PC-9 (cell line): Measurements from ENCODE around the gene OR2L3. TPM values are rescaled to one million over a fixed set of nuclear protein-coding genes. Genes with fewer than 3 reads are reported as not detected.

Experiments used
- BruUV-seq: library from RNA; stranded (reverse); fragments of 400-500 nt; replicated peaks from 2 replicates; lab custom pipeline; 2021; lab: Mats Ljungman, UMichigan
- CTCF ChIA-PET: fragments of 300-600 bp; sonication (Branson Sonifier 250); formaldehyde crosslinking; loops from one replicate; lab custom pipeline; 2022; ENCODE audit warnings: antibody characterized with exemption; lab: Charles Lee
- POLR2A ChIA-PET: fragments of 300-600 bp; sonication (Branson Sonifier 250); formaldehyde crosslinking; loops from one replicate; lab custom pipeline; 2022; ENCODE audit warnings: antibody characterized with exemption; ENCODE audit not compliant: unreplicated experiment; lab: Charles Lee
- DNase-seq, 2 experiments: peaks; one replicate each; pipeline versions ENCODE4 v3.0.0 to v3.0.0-alpha.2; 2015 to 2022; ENCODE audit warnings: mixed read lengths in 1 of 2
- H2AFZ ChIP-seq: fragments of 200-600 bp; sonication (generic); 2 replicates; pipeline ENCODE4 v1.8.1; 2017; ENCODE audit warnings: antibody characterized with exemption
- H3F3A ChIP-seq: fragments of 200-600 bp; sonication (generic); 2 replicates; pipeline ENCODE4 v1.8.1; 2017; ENCODE audit warnings: antibody characterized with exemption, mild to moderate bottlenecking, low read depth; ENCODE audit not compliant: insufficient read depth
- H3K27ac ChIP-seq: fragments of 200-600 bp; sonication (generic); 2 replicates; pipeline ENCODE4 v1.6.1; 2016; ENCODE audit warnings: mixed run types
- H3K27me3 ChIP-seq: fragments of 200-600 bp; sonication (generic); 2 replicates; pipeline ENCODE4 v1.6.1; 2016; ENCODE audit warnings: low read depth, mixed run types; ENCODE audit not compliant: insufficient read depth
- H3K36me3 ChIP-seq: fragments of 200-600 bp; sonication (generic); 2 replicates; pipeline ENCODE4 v1.6.1; 2016; ENCODE audit warnings: low read depth, mixed run types
- H3K4me1 ChIP-seq: fragments of 200-600 bp; sonication (generic); replicated peaks from 2 replicates; pipeline ENCODE4 v1.6.1; 2016; ENCODE audit warnings: mixed run types; ENCODE audit not compliant: insufficient read depth
- H3K4me2 ChIP-seq: fragments of 200-600 bp; sonication (generic); 2 replicates; pipeline ENCODE4 v1.6.1; 2017; ENCODE audit warnings: mixed run types
- H3K4me3 ChIP-seq: fragments of 200-600 bp; sonication (generic); 2 replicates; pipeline ENCODE4 v1.6.1; 2016; ENCODE audit warnings: mixed run types
- H3K79me2 ChIP-seq: fragments of 200-600 bp; sonication (generic); 2 replicates; pipeline ENCODE4 v1.6.1; 2017; ENCODE audit warnings: low read depth, mixed run types
- H3K9me2 ChIP-seq: fragments of 200-600 bp; sonication (generic); 2 replicates; pipeline ENCODE4 v1.8.1; 2017; ENCODE audit warnings: mild to moderate bottlenecking; ENCODE audit not compliant: insufficient read depth
- H3K9me3 ChIP-seq: fragments of 200-600 bp; sonication (generic); 2 replicates; pipeline ENCODE4 v1.8.1; 2016; ENCODE audit warnings: low read depth; ENCODE audit not compliant: insufficient read depth
- H4K20me1 ChIP-seq: fragments of 200-600 bp; sonication (generic); 2 replicates; pipeline ENCODE4 v1.8.1; 2017; ENCODE audit not compliant: insufficient read depth
- EZH2 ChIP-seq: fragments of 200-600 bp; sonication (generic); IDR thresholded peaks from 2 replicates; pipeline ENCODE4 v1.8.0; 2017; ENCODE audit warnings: antibody characterized with exemption, low read depth
- intact Hi-C: fragments of 100-400 bp; cut with micrococcal nuclease; formaldehyde crosslinking; loops from one replicate; pipeline ENCODE4 v1.10.0; 2022; ENCODE audit not compliant: unreplicated experiment
- total RNA-seq: library from RNA; stranded (reverse); gene quantifications from 2 replicates; pipeline ENCODE4 v1.2.3, GENCODE V29; 2021
- TF ChIP-seq, protein P1 (sequence below): fragments of 200-600 bp; sonication (generic); conservative IDR thresholded peaks from 2 replicates; pipeline ENCODE4 v1.6.1; 2017; ENCODE audit warnings: mixed run types, antibody characterized with exemption, mild to moderate bottlenecking, moderate library complexity

Gene OR2L3
- total RNA-seq, 1 experiment from 2014 or later: not detected

DNA sequence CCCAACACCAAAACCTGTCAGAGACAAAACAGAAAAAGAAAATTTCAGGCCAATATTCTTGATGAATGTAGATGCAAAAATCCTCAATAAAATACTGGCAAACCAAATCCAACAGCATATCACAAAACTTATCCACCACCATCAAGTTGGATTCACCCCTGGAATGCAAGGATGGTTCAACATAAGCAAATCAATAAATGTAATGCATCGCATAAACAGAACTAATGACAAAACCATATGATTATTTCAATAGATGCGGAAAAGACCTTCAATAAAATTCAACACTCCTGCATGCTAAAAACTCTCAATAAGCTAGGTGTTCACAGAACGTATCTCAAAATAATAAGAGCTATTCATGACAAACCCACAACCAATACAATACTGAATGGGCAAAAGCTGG lies 37.0 kb upstream of the OR2L3 start:
- Histone ChIP-seq H3K27ac (no peak overlapping the region), H3K27me3 (no peaks in the 10 kb centered on the region), H3K79me2 (no peaks in the 10 kb centered on the region), H3K4me1 (no peaks in the 10 kb centered on the region), H3K4me2 (no peak overlapping the region), H3F3A (no peaks in the 10 kb centered on the region), H3K9me3 (no peaks in the 10 kb centered on the region), H3K9me2 (no peaks in the 10 kb centered on the region), H4K20me1 (no peaks in the 10 kb centered on the region), H3K36me3 (no peaks in the 10 kb centered on the region), H3K4me3 (no peak overlapping the region), H2AFZ (no peak overlapping the region)
- TF ChIP-seq, protein P1, sequence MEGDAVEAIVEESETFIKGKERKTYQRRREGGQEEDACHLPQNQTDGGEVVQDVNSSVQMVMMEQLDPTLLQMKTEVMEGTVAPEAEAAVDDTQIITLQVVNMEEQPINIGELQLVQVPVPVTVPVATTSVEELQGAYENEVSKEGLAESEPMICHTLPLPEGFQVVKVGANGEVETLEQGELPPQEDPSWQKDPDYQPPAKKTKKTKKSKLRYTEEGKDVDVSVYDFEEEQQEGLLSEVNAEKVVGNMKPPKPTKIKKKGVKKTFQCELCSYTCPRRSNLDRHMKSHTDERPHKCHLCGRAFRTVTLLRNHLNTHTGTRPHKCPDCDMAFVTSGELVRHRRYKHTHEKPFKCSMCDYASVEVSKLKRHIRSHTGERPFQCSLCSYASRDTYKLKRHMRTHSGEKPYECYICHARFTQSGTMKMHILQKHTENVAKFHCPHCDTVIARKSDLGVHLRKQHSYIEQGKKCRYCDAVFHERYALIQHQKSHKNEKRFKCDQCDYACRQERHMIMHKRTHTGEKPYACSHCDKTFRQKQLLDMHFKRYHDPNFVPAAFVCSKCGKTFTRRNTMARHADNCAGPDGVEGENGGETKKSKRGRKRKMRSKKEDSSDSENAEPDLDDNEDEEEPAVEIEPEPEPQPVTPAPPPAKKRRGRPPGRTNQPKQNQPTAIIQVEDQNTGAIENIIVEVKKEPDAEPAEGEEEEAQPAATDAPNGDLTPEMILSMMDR: no peak
- no peak for TF ChIP-seq EZH2
- no peak for DNase-seq
- intact Hi-C loops: no loop called here
- ChIA-PET CTCF (no interaction called here), POLR2A (no interaction called here)
- no TSS peak for BruUV-seq

GRCh38 chr1:248013229-248013710 lies 33.4 kb upstream of the OR2L3 start, which contains the start of gene OR2L5:
Gene OR2L5 (plus strand): TSS chr1:248013660. CDS start chr1:248021948, 8,288 bp downstream.
- no peak for DNase-seq
- no peaks in the 10 kb centered on the region for H4K20me1 ChIP-seq
- H3K9me2 ChIP-seq: no peaks in the 10 kb centered on the region
- no peaks in the 10 kb centered on the region for H3K27me3 ChIP-seq
- H2AFZ ChIP-seq: no peak within 1 kb of the TSS
- H3F3A ChIP-seq: no peaks in the 10 kb centered on the region
- H3K27ac ChIP-seq: no peak within 1 kb of the TSS
- BruUV-seq: no TSS peak
- POLR2A ChIA-PET: no interaction called here
- intact Hi-C loops: no loop called here
- H3K4me2 ChIP-seq: no peak within 1 kb of the TSS
- H3K4me3 ChIP-seq: no peak within 1 kb of the TSS
- H3K36me3 ChIP-seq: no peaks in the 10 kb centered on the region
- no peaks in the 10 kb centered on the region for H3K4me1 ChIP-seq
- CTCF ChIA-PET: no interaction called here
- no peak for TF ChIP-seq EZH2
- TF ChIP-seq, protein P1: no peak
- no peaks in the 10 kb centered on the region for H3K9me3 ChIP-seq
- no peaks in the 10 kb centered on the region for H3K79me2 ChIP-seq

DNA sequence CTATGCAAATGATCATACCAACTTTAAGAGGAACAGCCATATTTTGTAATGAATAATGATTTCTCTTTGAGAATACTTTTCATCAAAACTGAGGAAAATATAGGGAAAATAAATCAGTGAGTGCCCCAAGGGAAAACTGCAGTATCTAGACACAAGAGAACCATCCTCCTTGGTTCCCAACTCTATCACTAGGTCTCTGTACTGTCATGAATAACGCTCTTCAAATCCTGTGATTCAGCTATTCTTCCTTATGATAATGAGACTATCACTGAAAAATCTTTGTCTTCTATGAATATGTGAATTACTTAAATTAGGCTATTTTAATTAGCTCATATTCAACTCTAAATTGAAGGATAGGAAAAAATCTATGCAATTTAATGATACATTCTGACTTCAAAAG lies 30.8 kb upstream of the OR2L3 start:
- POLR2A ChIA-PET: no interaction called here
- H3K4me2 ChIP-seq: no peak overlapping the region
- H4K20me1 ChIP-seq: no peaks in the 10 kb centered on the region
- BruUV-seq: no TSS peak
- H3K4me3 ChIP-seq: no peak overlapping the region
- no peak overlapping the region for H2AFZ ChIP-seq
- TF ChIP-seq EZH2: no peak
- TF ChIP-seq, protein P1: no peak
- no peaks in the 10 kb centered on the region for H3K4me1 ChIP-seq
- H3K27ac ChIP-seq: no peak overlapping the region
- no peaks in the 10 kb centered on the region for H3K9me2 ChIP-seq
- H3K79me2 ChIP-seq: no peaks in the 10 kb centered on the region
- H3F3A ChIP-seq: no peaks in the 10 kb centered on the region
- CTCF ChIA-PET: no interaction called here
- intact Hi-C loops: no loop called here
- no peaks in the 10 kb centered on the region for H3K9me3 ChIP-seq
- no peaks in the 10 kb centered on the region for H3K27me3 ChIP-seq
- DNase-seq: no peak
- no peaks in the 10 kb centered on the region for H3K36me3 ChIP-seq
